Endothelial cell (in vitro differentiated cells): ENCODE data around the gene ADAP1. TPM values are rescaled to one million over a fixed set of nuclear protein-coding genes. Genes with fewer than 3 reads are reported as not detected.

Experiments
- DNase-seq: peaks from one replicate; pipeline ENCODE4 v3.0.0; 2021; ENCODE audit warnings: low spot score
- H3K27ac Mint-ChIP-seq: one replicate; pipeline ENCODE4 v1.8.0; 2021; ENCODE audit warnings: mixed read lengths, inconsistent platforms; ENCODE audit not compliant: unreplicated experiment
- H3K27me3 Mint-ChIP-seq: one replicate; pipeline ENCODE4 v1.8.0; 2021; ENCODE audit warnings: mild to moderate bottlenecking, moderate library complexity, mixed read lengths, inconsistent platforms; ENCODE audit not compliant: unreplicated experiment
- H3K36me3 Mint-ChIP-seq: one replicate; pipeline ENCODE4 v1.8.0; 2021; ENCODE audit warnings: mild to moderate bottlenecking, low read depth, mixed read lengths, inconsistent platforms; ENCODE audit not compliant: unreplicated experiment
- H3K4me1 Mint-ChIP-seq: one replicate; pipeline ENCODE4 v1.8.0; 2021; ENCODE audit warnings: mild to moderate bottlenecking, mixed read lengths, inconsistent platforms; ENCODE audit not compliant: unreplicated experiment
- H3K4me3 Mint-ChIP-seq: one replicate; pipeline ENCODE4 v1.8.0; 2021; ENCODE audit warnings: mild to moderate bottlenecking, mixed read lengths, inconsistent platforms; ENCODE audit not compliant: unreplicated experiment
- H3K9me3 Mint-ChIP-seq: one replicate; pipeline ENCODE4 v1.8.0; 2021; ENCODE audit warnings: mixed read lengths, inconsistent platforms; ENCODE audit not compliant: unreplicated experiment
- CTCF ChIP-seq: fragments of 200-600 bp; sonication (generic); IDR thresholded peaks from one replicate; pipeline ENCODE4 v1.5.0; 2021; ENCODE audit warnings: antibody characterized with exemption; ENCODE audit not compliant: unreplicated experiment
- total RNA-seq: library from RNA; stranded (reverse); fragmentation: NEBNext Ultra II Directional; extraction: Animal tissue kit (Norgen Biotek cat#: 25700); gene quantifications from one replicate; pipeline ENCODE4 v1.2.1, GENCODE V29; 2021; ENCODE audit not compliant: unreplicated experiment

The ADAP1 gene
- total RNA-seq, 1 donor from 2014 or later = 1.7 TPM

GRCh38 chr7:886626-887487 lies 67.6 kb downstream of the ADAP1 start:
- Mint-ChIP-seq H3K27me3 (peaks cover 6% of the 10 kb centered on the region), H3K4me3 (no peak overlapping the region), H3K36me3 (peaks cover 20% of the 10 kb centered on the region), H3K9me3 (no peaks in the 10 kb centered on the region), H3K27ac (no peak overlapping the region), H3K4me1 (no peaks in the 10 kb centered on the region)
- TF ChIP-seq CTCF = no peak
- DNase-seq = no peak

- no peak overlapping the region for H3K4me3 Mint-ChIP-seq
Observed at GRCh38 chr7:885893-886625, 68.4 kb downstream of the ADAP1 start.

GRCh38 chr7:885261-885892 lies 69.1 kb downstream of the ADAP1 start:
- no peak for DNase-seq
- H3K27me3 Mint-ChIP-seq = peaks cover 6% of the 10 kb centered on the region
- no peak for TF ChIP-seq CTCF
- H3K27ac Mint-ChIP-seq = no peak overlapping the region
- no peaks in the 10 kb centered on the region for H3K9me3 Mint-ChIP-seq
- no peaks in the 10 kb centered on the region for H3K4me1 Mint-ChIP-seq
- H3K36me3 Mint-ChIP-seq = peaks cover 11% of the 10 kb centered on the region
- no peak overlapping the region for H3K4me3 Mint-ChIP-seq

More at GRCh38 chr7:885893-886625, 68.4 kb downstream of the ADAP1 start:
- Mint-ChIP-seq H3K36me3 (peaks cover 17% of the 10 kb centered on the region), H3K9me3 (no peaks in the 10 kb centered on the region), H3K4me1 (no peaks in the 10 kb centered on the region), H3K27ac (no peak overlapping the region), H3K27me3 (peaks cover 6% of the 10 kb centered on the region)
- no peak for DNase-seq
- no peak for TF ChIP-seq CTCF

GRCh38 chr7:884191-885003 lies 70.1 kb downstream of the ADAP1 start:
- Mint-ChIP-seq H3K27ac (no peak overlapping the region), H3K4me1 (peaks cover under 1% of the 10 kb centered on the region), H3K36me3 (peaks cover 9% of the 10 kb centered on the region), H3K4me3 (no peak overlapping the region), H3K9me3 (no peaks in the 10 kb centered on the region), H3K27me3 (peaks cover 6% of the 10 kb centered on the region)
- no peak for TF ChIP-seq CTCF
- DNase-seq = no peak
